ENCODE results near the gene HMGXB4. TPM values are rescaled to one million over a fixed set of nuclear protein-coding genes. Genes with fewer than 3 reads are reported as not detected.

The HMGXB4 gene
- polyA plus RNA-seq, 1 experiment, result 15.1 TPM

- Histone ChIP-seq H3K4me3 (ENCODE audit: low read depth, low read length) (no peak overlapping the region), H3K27me3 (ENCODE audit: control insufficient read depth, insufficient read depth, low read length) (no peaks in the 10 kb centered on the region), H3K36me3 (ENCODE audit: control insufficient read depth, insufficient read depth, low read length) (peaks cover 32% of the 10 kb centered on the region)
- TF ChIP-seq CTCF (IDR thresholded peaks at IDR 0.05; ENCODE audit: insufficient read depth, low read depth, low read length), result no peak
- CTCF ChIA-PET, result interaction anchor here (0.6 to 1.0 kb wide), 2 partner anchors 9 kb away, joined by 3 to 4 read pairs; no protein-coding TSS in a partner anchor
- POLR2A ChIA-PET, result no interaction called here
- DNase-seq (ENCODE audit: low read depth), result no peak
These were observed 69.7 kb downstream of the HMGXB4 start for GRCh38 chr22:35326854-35327562.

- Histone ChIP-seq H3K36me3 (ENCODE audit: control insufficient read depth, insufficient read depth, low read length) (peaks cover 32% of the 10 kb centered on the region), H3K27me3 (ENCODE audit: control insufficient read depth, insufficient read depth, low read length) (no peaks in the 10 kb centered on the region), H3K4me3 (ENCODE audit: low read depth, low read length) (no peak overlapping the region)
- POLR2A ChIA-PET, result no interaction called here
- no peak for DNase-seq (ENCODE audit: low read depth)
- CTCF ChIA-PET, result interaction anchor here (0.6 to 1.0 kb wide), 4 partner anchors 8 to 23 kb away, joined by 3 to 4 read pairs (median 3); no protein-coding TSS in a partner anchor
- no peak for TF ChIP-seq CTCF (IDR thresholded peaks at IDR 0.05; ENCODE audit: insufficient read depth, low read depth, low read length)
These were observed 70.6 kb downstream of the HMGXB4 start for GRCh38 chr22:35327690-35328471.

GRCh38 chr22:35328472-35328885, 71.2 kb downstream of the HMGXB4 start:
- H3K4me3 ChIP-seq (ENCODE audit: low read depth, low read length), result no peak overlapping the region
- no peak for DNase-seq (ENCODE audit: low read depth)
- TF ChIP-seq CTCF (IDR thresholded peaks at IDR 0.05; ENCODE audit: insufficient read depth, low read depth, low read length), result no peak
- CTCF ChIA-PET, result interaction anchor here (1.0 kb wide), 1 partner anchor 23 kb away, joined by 3 read pairs; no protein-coding TSS in a partner anchor
- no peaks in the 10 kb centered on the region for H3K27me3 ChIP-seq (ENCODE audit: control insufficient read depth, insufficient read depth, low read length)
- peaks cover 33% of the 10 kb centered on the region for H3K36me3 ChIP-seq (ENCODE audit: control insufficient read depth, insufficient read depth, low read length)
- POLR2A ChIA-PET, result no interaction called here

GRCh38 chr22:35329114-35329847, 72.0 kb downstream of the HMGXB4 start:
- H3K4me3 ChIP-seq (ENCODE audit: low read depth, low read length), result no peak overlapping the region
- no peak for TF ChIP-seq CTCF (IDR thresholded peaks at IDR 0.05; ENCODE audit: insufficient read depth, low read depth, low read length)
- CTCF ChIA-PET, result interaction anchor here (0.7 to 1.0 kb wide), 2 partner anchors 24 to 639 kb away, joined by 3 read pairs; no protein-coding TSS in a partner anchor
- POLR2A ChIA-PET, result no interaction called here
- no peak for DNase-seq (ENCODE audit: low read depth)
- no peaks in the 10 kb centered on the region for H3K27me3 ChIP-seq (ENCODE audit: control insufficient read depth, insufficient read depth, low read length)
- H3K36me3 ChIP-seq (ENCODE audit: control insufficient read depth, insufficient read depth, low read length), result peaks cover 31% of the 10 kb centered on the region
